Measurements from ENCODE around the gene ECE2. TPM values are rescaled to one million over a fixed set of nuclear protein-coding genes. Genes with fewer than 3 reads are reported as not detected.
A peak's percentile ranks its signal among the peaks of the same experiment; 100 is the strongest.

ECE2 gene
- total RNA-seq, 2 experiments from 2014 or later, result not detected

DNA sequence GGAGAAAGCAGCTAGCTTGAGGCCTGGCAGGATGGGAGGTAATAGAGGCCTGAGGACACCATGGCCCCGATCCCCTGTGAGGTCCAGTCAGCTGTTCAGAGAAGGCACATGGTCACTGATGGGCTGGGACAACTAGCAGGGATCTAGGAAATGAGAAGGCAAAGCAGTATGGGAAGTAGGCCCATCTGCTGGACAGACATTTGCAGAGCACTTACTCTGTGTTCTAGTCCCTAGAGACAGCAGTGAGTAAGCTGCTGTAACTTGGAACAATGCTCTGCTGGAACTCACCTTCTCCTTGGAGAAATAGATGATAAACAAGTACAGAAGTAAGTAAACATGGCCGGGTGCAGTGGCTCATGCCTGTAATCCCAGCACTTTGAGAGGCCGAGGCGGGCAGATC is 7.1 kb downstream of the ECE2 start:
- DNase-seq, result no peak
- Mint-ChIP-seq H3K36me3 (no peaks in the 10 kb centered on the region), H3K4me3 (no peak overlapping the region), H3K4me1 (no peaks in the 10 kb centered on the region), H3K9me3 (no peaks in the 10 kb centered on the region), H3K27me3 (peaks cover 24% of the 10 kb centered on the region), H3K27ac (no peak overlapping the region)

DNA sequence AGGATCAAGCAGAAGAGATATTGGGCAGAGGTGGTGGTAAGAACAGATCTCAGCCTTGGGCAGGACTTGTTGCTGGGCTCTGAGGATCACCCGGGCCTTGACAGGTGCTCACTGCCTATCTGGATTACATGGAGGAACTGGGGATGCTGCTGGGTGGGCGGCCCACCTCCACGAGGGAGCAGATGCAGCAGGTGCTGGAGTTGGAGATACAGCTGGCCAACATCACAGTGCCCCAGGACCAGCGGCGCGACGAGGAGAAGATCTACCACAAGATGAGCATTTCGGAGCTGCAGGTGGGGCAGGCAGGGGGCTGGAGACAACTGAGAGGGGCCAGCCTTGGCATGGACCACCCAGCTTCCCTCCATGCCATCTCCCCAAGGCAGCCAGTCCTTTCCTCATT is 7.9 kb downstream of the ECE2 start:
- no peaks in the 10 kb centered on the region for H3K9me3 Mint-ChIP-seq
- H3K27ac Mint-ChIP-seq, result no peak overlapping the region
- peaks cover 22% of the 10 kb centered on the region for H3K27me3 Mint-ChIP-seq
- no peaks in the 10 kb centered on the region for H3K36me3 Mint-ChIP-seq
- H3K4me1 Mint-ChIP-seq, result no peaks in the 10 kb centered on the region
- H3K4me3 Mint-ChIP-seq, result no peak overlapping the region
- DNase-seq, result no peak

DNA sequence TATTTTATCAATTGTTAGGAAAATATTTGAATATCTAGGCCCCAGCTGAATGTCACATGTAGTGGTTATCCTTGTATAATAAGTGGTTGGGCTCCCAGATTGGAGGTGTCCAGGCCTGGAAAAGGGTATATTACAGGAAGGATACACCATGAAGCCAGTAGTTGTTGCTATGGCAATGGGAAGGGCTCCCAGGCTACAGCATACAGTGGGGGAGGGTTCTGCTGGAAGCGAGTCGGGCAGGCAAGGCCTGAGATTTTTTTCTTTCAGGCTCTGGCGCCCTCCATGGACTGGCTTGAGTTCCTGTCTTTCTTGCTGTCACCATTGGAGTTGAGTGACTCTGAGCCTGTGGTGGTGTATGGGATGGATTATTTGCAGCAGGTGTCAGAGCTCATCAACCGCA is 8.9 kb downstream of the ECE2 start:
- Mint-ChIP-seq H3K9me3 (no peaks in the 10 kb centered on the region), H3K27ac (no peak overlapping the region), H3K4me3 (no peak overlapping the region), H3K27me3 (peaks cover 25% of the 10 kb centered on the region), H3K36me3 (no peaks in the 10 kb centered on the region), H3K4me1 (peaks cover 3% of the 10 kb centered on the region)
- DNase-seq, result peak; percentile 41

DNA sequence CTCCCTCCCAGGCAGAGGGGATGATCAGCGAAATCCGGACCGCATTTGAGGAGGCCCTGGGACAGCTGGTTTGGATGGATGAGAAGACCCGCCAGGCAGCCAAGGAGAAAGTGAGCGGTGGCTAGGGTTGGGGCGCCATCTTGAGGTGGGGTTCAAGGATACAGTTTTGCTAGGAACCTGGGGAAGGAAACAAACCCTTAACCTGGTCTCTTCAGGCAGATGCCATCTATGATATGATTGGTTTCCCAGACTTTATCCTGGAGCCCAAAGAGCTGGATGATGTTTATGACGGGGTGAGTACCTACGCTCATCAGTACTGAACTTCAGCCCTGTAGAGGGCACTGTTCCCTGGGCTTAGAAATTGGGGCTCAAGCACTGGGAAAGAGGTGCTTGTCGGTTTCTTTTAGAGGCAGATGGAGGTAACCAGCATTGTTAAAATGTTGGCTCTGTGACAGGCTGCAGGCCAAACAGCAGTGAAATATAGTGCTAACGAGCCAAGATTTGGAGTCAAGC is 13.7 kb downstream of the ECE2 start:
- Mint-ChIP-seq H3K36me3 (no peaks in the 10 kb centered on the region), H3K27me3 (peaks cover 25% of the 10 kb centered on the region), H3K27ac (no peak overlapping the region), H3K4me3 (no peak overlapping the region), H3K4me1 (peaks cover 3% of the 10 kb centered on the region), H3K9me3 (no peaks in the 10 kb centered on the region)
- DNase-seq, result peak; percentile 64

DNA sequence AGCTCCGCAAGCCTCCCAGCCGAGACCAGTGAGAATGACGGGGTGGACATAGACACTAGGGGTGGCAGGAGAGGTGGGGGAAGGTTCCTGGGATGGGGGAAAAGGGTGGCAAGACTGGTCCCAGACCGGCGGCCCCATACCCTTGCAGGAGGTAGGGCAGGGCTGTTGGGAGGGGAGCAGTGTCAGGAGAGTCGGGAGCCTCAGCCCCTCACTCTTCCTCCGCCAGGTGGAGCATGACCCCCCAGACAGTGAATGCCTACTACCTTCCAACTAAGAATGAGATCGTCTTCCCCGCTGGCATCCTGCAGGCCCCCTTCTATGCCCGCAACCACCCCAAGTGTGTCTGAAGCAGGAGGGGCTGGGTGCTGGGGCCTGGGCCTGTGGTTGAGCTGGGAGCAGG is 14.5 kb downstream of the ECE2 start:
- H3K9me3 Mint-ChIP-seq, result no peaks in the 10 kb centered on the region
- DNase-seq, result no peak
- no peaks in the 10 kb centered on the region for H3K36me3 Mint-ChIP-seq
- no peak overlapping the region for H3K27ac Mint-ChIP-seq
- peaks cover 25% of the 10 kb centered on the region for H3K27me3 Mint-ChIP-seq
- no peak overlapping the region for H3K4me3 Mint-ChIP-seq
- peaks cover 3% of the 10 kb centered on the region for H3K4me1 Mint-ChIP-seq

DNA sequence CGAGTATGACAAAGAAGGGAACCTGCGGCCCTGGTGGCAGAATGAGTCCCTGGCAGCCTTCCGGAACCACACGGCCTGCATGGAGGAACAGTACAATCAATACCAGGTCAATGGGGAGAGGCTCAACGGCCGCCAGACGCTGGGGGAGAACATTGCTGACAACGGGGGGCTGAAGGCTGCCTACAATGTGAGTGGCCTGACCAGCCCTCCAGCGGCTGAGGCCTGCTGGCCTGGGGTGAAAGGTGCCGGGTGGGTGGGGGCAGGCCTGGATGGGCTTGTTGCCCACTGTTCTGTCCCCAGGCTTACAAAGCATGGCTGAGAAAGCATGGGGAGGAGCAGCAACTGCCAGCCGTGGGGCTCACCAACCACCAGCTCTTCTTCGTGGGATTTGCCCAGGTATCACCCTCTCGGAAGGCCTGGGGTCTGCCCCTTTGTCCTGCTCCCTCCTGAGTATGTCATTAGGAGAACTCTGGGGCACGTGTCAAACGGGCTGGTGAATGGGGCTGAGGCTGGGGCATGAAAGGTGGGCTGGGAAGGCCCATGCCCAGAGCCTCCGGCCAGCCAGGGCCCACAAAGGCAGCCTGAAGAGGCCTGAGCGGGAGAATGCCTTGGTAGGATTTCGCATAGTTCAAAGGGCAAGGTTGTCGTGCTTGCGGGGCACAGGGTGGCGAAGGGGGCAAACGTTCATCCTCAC is 15.4 kb downstream of the ECE2 start:
- DNase-seq, result no peak
- Mint-ChIP-seq H3K27me3 (peaks cover 18% of the 10 kb centered on the region), H3K36me3 (no peaks in the 10 kb centered on the region), H3K27ac (no peak overlapping the region), H3K9me3 (no peaks in the 10 kb centered on the region), H3K4me3 (no peak overlapping the region), H3K4me1 (peaks cover 3% of the 10 kb centered on the region)

DNA sequence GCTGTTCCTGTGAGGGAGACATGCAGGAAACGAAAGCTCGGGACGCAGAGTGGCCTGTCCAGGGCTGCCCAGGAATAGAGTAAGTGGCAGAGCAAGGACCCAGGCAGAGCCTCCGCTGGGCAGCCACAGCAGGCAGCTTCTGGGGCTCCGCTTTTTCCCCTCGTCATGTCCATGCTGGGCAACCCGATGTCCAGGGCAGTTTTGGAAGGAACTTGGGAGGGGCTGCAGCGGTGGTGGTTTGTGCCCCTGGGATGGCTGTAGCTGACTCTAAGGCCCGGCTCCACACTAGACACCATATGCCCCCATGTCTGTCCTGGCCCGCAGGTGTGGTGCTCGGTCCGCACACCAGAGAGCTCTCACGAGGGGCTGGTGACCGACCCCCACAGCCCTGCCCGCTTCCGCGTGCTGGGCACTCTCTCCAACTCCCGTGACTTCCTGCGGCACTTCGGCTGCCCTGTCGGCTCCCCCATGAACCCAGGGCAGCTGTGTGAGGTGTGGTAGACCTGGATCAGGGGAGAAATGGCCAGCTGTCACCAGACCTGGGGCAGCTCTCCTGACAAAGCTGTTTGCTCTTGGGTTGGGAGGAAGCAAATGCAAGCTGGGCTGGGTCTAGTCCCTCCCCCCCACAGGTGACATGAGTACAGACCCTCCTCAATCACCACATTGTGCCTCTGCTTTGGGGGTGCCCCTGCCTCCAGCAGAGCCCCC is 16.1 kb downstream of the ECE2 start:
- peaks cover 11% of the 10 kb centered on the region for H3K27me3 Mint-ChIP-seq

DNA sequence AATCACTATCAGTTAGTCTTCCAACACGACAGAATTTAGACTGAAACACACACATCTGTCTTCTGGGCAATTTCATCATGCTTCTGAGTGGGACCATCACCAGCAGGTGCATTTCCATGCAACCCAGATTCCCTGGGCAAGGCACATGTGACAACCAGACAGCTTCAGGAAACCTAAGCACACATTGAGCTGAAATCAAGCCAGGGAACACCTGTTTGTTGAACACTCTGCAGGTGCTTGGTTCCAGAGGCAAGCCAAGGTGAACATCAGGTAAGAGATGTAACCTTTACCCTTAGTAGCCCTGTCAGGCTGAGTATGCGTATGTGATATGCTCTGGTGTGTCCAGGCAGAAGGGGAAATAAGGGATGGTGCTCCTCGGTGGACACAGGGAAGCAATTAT is 19.9 kb downstream of the ECE2 start:
- Mint-ChIP-seq H3K4me3 (no peak overlapping the region), H3K4me1 (peaks cover 18% of the 10 kb centered on the region), H3K36me3 (peaks cover 8% of the 10 kb centered on the region), H3K27me3 (no peaks in the 10 kb centered on the region), H3K27ac (no peak overlapping the region), H3K9me3 (no peaks in the 10 kb centered on the region)
- DNase-seq, result no peak

More for the DNA sequence above, 16.1 kb downstream of the ECE2 start:
- H3K4me1 Mint-ChIP-seq, result peaks cover 3% of the 10 kb centered on the region
- H3K36me3 Mint-ChIP-seq, result no peaks in the 10 kb centered on the region
- no peak overlapping the region for H3K4me3 Mint-ChIP-seq
- H3K27ac Mint-ChIP-seq, result no peak overlapping the region
- H3K9me3 Mint-ChIP-seq, result no peaks in the 10 kb centered on the region
- DNase-seq, result no peak

DNA sequence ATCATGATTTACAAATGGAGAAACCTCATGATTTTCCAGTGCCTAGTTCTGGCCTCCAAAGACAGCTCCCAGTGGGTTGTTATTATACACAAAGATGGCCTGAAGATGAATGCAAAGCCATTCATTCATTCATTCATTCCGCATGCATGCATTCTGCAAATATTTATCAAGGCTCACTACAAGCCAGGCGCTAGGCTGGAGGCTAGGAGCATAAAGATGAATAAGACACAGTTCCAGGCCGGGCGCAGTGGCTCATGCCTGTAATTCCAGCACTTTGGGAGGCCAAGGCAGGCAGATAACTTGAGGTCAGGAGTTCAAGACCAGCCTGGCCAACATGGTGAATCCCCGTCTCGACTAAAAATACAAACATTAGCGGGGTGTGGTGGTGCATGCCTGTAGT is 20.8 kb downstream of the ECE2 start:
- H3K27me3 Mint-ChIP-seq, result no peaks in the 10 kb centered on the region
- peaks cover 14% of the 10 kb centered on the region for H3K36me3 Mint-ChIP-seq
- H3K4me3 Mint-ChIP-seq, result no peak overlapping the region

DNA sequence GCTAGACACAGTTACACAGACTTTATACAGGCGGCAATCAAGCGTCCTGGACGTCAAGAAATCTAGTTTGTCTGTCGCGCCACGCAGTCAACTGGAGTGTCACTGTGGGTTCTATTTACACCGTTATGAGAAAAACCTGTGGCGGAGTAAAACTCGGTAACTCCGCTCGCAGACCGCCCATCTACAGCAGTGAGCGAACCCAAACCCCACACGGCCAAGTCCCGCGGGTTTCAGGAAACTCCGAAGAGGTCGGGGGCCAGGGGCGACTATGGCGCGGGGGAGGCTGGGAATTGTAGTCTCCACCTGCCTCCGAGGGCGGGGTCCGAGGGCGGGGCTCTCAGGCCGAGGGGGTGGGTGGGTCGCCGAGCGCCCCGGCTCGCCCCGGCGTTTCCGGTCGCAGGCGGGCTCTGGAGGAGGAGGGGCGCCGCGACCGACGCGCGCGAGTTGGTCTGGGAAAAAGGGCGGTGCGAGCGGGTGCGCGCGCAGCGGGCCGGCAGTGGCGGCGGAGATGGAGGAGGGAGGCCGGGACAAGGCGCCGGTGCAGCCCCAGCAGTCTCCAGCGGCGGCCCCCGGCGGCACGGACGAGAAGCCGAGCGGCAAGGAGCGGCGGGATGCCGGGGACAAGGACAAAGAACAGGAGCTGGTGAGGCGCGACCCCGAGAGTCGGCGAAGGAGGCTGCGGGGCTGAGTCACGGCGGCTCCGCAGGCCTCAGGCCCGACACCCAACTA is 23.1 kb downstream of the ECE2 start, which contains the start of gene PSMD2:
TSS of gene PSMD2 (plus strand) at position 483 of the 729 bp plus-strand sequence. CDS start at position 509, 26 bp downstream.
- H3K36me3 Mint-ChIP-seq, result peaks cover 33% of the 10 kb centered on the region

More for the DNA sequence above, 20.8 kb downstream of the ECE2 start:
- H3K9me3 Mint-ChIP-seq, result no peaks in the 10 kb centered on the region
- peaks cover 22% of the 10 kb centered on the region for H3K4me1 Mint-ChIP-seq
- no peak overlapping the region for H3K27ac Mint-ChIP-seq
- DNase-seq, result no peak

DNA sequence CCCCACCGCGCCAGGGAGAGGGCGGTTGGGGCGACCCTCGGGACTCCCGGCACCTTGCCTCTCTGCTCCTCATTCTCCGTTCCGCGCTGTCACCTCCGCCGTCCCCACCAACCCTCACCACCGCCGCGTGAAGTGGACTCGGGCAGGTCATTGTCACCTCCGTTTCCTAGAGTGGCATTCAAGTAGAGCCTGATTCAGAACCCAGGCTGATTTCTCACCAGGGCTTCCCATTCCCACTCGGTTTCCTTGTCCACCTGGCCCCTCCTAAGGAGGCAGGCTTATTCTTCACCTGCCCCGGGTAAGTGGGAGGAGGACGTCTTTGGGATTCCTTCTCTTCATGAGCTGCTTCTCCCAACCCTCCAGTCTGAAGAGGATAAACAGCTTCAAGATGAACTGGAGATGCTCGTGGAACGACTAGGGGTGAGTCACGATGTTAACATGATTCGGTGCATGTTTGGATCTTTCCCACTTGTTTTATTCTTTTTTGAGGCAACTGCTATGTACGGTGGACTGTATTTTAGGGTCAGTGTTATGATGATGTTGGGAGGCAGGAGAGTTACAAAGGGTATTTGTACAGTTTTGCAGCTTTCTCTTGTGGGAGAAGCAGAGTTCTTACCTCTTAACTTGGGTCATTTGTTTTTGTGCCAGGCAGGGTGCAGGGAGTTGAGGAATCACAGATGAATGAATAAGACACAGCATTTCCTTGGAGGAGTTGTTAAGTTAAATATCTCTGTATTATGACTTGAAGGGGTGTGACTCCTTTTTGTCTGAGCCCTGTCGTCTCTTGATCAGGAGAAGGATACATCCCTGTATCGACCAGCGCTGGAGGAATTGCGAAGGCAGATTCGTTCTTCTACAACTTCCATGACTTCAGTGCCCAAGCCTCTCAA is 23.9 kb downstream of the ECE2 start:
- Mint-ChIP-seq H3K4me3 (peak overlapping the region; percentile 92), H3K27me3 (no peaks in the 10 kb centered on the region), H3K36me3 (peaks cover 36% of the 10 kb centered on the region), H3K9me3 (no peaks in the 10 kb centered on the region), H3K4me1 (peaks cover 39% of the 10 kb centered on the region), H3K27ac (peak overlapping the region; percentile 82)
- no peak for DNase-seq

More for the DNA sequence above, 23.1 kb downstream of the ECE2 start, which contains the start of gene PSMD2:
- Mint-ChIP-seq H3K4me3 (peak within 1 kb of the TSS; percentile 92), H3K9me3 (no peaks in the 10 kb centered on the region), H3K27ac (peak within 1 kb of the TSS; percentile 82), H3K27me3 (no peaks in the 10 kb centered on the region), H3K4me1 (peaks cover 37% of the 10 kb centered on the region)
- DNase-seq, result peak; percentile 98

DNA sequence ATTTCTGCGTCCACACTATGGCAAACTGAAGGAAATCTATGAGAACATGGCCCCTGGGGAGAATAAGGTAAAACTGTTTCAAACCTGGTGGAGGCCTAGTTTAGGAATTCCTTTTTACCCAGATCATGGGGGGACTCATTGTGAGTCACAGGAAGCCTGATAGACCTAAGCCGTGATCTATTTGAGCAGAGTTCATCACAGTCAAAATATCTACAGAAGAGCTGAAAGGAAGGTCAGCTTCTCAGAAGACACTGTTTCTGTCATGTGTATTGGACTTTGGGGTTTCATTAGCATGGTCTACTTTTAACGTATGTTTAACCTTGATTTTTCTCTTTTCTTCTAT is 24.5 kb downstream of the ECE2 start:
- H3K27me3 Mint-ChIP-seq, result no peaks in the 10 kb centered on the region
- no peaks in the 10 kb centered on the region for H3K9me3 Mint-ChIP-seq
- DNase-seq, result no peak
- peaks cover 36% of the 10 kb centered on the region for H3K36me3 Mint-ChIP-seq
- peak overlapping the region; percentile 29 for H3K27ac Mint-ChIP-seq
- H3K4me3 Mint-ChIP-seq, result peak overlapping the region; percentile 92
- peaks cover 39% of the 10 kb centered on the region for H3K4me1 Mint-ChIP-seq

DNA sequence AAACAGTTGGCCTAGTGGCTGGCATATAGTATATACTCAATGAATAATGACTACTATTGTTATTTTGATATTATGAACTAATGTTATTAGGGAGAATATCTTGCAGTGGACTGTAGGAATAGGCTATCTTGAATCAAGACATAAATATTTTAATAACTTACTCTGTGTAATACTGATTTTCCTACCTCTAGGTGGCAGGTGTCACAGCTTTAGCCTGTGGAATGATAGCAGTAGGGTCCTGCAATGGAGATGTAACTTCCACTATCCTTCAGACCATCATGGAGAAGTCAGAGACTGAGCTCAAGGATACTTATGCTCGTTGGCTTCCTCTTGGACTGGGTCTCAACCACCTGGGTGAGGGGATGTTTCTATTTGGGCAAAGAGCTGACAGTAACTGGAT is 29.8 kb downstream of the ECE2 start:
- Mint-ChIP-seq H3K9me3 (no peaks in the 10 kb centered on the region), H3K4me1 (peaks cover 32% of the 10 kb centered on the region), H3K4me3 (no peak overlapping the region), H3K27me3 (no peaks in the 10 kb centered on the region), H3K36me3 (peaks cover 55% of the 10 kb centered on the region), H3K27ac (peak overlapping the region; percentile 69)
- no peak for DNase-seq

DNA sequence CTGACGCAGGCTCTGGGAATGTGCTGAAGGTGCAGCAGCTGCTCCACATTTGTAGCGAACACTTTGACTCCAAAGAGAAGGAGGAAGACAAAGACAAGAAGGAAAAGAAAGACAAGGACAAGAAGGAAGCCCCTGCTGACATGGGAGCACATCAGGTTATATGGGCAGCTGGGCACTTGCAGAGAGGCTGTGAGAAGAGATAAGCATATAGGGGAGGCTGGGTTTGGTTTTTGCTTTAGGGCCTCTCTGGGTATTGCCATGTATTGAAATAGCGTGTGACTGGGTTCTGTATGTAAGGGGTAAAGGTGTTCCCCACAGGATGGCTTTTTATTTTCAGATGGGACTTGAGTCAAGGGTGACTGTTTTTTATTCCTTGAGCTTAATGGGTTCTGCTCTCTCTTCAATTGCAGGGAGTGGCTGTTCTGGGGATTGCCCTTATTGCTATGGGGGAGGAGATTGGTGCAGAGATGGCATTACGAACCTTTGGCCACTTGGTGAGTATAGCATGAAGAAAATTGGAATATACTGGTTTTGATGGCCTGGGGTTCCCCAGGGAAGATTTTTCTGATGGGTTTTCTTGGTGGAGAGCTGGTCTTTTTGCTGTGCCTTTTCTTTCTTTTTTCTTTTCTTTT is 30.6 kb downstream of the ECE2 start:
- Mint-ChIP-seq H3K4me3 (no peak overlapping the region), H3K36me3 (peaks cover 49% of the 10 kb centered on the region), H3K4me1 (peaks cover 28% of the 10 kb centered on the region), H3K9me3 (no peaks in the 10 kb centered on the region), H3K27me3 (no peaks in the 10 kb centered on the region), H3K27ac (no peak overlapping the region)
- no peak for DNase-seq

Measured in activated naive CD8-positive, alpha-beta T cell treated with anti-CD3 and anti-CD28 coated beads for 36 hours (primary cell).